Mesenteric fat pad (tissue), 1 donor: Measurements from ENCODE around the gene CRYL1. TPM values are rescaled to one million over a fixed set of nuclear protein-coding genes. Genes with fewer than 3 reads are reported as not detected.

Experiments
- DNase-seq: peaks from one replicate; pipeline ENCODE4 v3.0.0-alpha.2; 2020; ENCODE audit warnings: low spot score
- total RNA-seq: library from RNA; stranded (reverse); fragmentation: NEBNext Ultra II Directional; extraction: Animal tissue kit (Norgen Biotek cat#: 25700); gene quantifications from one replicate; pipeline ENCODE4 v1.2.1, GENCODE V29; 2021
- donor health status: DM: yes; HTN: yes; CAD: no.

CRYL1 gene
- total RNA-seq, 1 donor from 2014 or later, result 31.0 TPM

DNA sequence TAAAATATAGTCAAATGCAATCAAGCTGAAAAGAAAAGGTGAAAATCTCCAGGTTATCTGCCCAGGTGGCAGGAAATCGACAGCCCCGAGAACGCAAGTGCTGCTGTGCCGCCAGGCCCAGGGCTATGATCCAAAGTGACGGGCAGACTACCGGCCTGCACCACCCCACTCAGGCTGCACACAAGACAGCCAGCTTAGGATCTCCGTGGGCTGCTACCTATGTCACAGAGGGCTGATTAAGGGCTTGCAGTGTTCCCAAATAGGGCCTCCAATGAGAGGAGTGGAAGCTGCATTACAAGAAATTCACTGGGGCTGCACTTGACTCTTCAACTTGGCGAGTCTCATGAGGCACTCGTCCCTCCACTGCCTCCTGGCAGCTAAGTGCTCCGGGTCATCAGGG is 121.8 kb downstream of the CRYL1 start:
- DNase-seq, result peak; percentile 47

DNA sequence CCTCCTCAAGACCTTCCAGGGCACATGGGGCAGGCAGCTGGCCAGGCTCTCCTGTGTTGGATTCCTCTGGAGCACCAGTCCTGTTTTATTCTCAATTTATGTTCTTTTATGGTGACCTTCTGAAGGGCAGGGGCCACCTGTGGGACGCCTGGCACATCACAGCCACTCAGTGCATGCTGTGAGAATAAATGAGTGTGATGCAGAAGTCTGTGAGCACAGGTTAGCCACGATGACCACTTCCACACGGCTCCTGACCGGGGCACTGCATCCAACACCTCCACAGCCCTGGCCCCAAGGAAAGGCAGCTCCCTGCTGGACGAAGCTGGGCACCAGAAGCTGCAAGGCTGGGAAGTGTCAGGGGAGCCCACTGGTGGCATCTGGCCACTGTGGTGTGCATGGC is 122.8 kb downstream of the CRYL1 start:
- DNase-seq, result peak; percentile 87

DNA sequence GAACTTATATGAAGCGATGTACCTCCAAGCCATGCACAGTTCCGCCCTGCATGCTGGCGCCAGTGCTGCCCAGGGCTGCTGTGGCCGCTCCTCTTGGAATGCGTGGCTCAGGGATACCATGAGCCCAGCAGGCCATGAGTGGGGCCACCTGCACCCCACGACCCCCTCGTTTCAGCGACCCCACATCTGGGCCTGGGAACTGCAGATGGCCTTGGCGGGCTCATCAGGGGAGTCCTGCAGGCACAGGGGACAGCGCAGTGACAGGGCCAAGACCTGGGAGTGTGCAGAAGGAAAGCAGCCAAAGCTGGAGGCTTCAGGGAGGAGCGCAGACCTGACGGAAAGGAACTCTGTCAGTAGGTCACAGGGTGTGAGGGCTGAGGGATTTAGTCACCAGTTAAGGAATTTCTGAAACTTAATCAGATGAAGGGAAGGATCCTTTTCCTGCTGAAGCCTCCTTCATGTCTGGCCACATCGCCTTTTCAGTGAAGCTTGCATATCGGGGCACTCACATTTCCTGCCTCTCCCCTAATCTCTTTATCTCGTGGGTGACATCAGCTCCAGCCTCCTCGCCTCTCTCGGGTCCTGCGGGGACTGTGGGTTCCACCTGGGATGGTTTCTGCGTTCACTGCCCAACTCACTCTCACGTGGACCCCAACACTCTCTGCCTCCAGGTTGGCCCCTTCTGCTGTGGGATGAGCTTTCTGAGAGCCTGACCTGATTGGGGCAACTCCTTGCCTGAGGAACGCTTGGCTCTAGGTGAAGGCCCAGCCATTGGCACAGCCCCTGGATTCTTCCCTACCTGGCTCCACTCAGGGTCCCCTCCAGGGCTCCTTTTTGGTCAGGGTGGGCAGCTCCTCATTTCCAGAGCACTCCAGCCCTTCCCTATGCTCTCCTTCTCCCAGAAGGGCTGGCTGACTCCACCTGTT is 123.5 kb downstream of the CRYL1 start:
- peak; percentile 65 for DNase-seq

DNA sequence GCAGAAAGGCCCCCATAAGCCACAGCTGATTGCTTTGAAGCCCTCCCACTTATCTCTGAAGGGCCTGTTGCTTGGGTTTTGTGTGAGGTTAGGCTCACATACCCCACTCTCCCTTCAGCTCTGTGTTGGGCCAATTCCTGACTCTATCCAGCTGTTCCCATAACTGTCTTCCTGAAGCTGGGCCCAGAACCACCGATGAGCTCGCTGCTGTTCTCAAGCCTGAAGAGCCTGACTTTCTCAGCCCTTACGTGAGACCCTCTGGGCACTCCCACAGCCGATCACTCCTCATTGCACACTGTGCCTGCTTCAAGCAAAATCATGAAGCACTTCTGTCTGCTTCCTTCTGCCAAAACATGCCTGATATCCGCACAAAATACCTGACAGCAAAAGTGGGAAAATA is 124.1 kb downstream of the CRYL1 start:
- DNase-seq, result no peak

DNA sequence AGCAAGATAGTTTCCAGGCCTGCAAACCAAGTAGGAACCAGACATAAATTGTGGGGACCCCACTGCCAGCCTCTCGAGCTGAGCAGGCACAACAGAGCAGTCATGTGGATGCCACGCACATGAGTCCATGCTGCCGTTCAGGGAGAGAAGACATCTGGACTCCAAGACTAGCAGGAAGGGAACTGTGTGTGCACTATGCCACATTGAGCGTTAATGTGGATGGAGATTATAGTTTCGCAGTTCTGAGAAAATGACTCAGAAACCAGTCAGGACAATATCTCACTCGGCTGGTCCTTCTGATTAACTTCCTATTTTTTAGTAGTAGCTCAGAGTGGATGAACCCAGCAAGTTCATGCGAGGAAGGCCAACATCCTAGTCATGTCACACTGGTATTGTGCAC is 124.9 kb downstream of the CRYL1 start:
- DNase-seq, result peak; percentile 49

DNA sequence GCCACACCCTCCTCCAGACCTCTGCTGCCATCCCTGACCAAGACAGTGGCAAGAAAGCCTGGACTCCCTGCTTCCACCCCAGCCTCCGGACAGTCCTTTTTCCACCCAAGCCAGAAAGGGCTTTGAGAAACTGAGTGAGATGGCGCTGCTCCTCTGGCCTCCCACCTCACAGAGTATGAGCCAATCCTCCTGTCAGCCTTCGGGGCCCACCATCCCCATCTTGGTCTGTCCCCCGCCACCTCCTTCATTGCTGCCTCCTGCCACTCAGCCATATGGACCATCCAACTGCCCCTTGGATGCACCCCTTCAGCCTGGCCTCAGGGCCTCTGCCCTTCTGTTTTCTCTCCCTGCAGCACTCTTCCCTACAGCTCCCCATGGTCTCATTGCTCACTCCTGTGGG is 125.7 kb downstream of the CRYL1 start:
- peak; percentile 71 for DNase-seq

DNA sequence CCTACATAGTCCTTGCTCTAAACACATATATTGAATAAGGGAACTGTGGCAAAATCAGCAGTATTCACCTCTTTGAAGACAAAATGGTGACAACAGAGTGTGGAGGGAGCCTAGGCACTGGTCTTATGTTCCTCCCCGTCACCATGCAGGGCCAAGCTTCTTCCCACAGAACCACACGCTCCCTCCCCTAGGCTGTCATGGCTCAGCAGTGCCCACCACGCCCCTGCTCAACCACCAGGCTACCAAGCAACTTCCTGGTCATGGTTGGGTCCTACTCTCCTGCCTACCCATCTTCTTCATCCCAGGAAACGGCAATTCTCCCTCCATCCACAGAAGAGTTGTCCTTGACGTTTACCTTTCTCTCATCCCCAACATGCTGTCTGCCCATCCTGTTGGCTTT is 126.1 kb downstream of the CRYL1 start:
- peak; percentile 35 for DNase-seq

DNA sequence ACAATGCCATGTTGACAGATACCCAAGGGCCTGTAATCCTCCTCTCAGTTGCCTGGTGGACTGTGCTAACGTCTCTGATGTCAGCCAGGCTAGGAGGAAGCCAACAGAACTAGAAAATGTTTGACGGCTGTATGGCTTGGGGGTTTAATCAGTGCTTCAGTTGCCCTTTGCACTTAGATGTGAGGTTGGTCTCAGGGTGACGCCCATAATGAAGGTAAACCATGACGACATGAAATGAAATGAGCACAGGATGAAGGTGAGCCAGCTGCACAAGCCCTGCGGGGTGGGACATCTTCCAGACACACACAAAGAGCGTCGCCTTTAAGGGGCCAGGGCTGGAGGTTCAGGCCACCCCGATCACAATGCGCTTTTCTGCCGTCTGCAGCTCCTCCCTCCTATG is 127.2 kb downstream of the CRYL1 start:
- peak; percentile 41 for DNase-seq

DNA sequence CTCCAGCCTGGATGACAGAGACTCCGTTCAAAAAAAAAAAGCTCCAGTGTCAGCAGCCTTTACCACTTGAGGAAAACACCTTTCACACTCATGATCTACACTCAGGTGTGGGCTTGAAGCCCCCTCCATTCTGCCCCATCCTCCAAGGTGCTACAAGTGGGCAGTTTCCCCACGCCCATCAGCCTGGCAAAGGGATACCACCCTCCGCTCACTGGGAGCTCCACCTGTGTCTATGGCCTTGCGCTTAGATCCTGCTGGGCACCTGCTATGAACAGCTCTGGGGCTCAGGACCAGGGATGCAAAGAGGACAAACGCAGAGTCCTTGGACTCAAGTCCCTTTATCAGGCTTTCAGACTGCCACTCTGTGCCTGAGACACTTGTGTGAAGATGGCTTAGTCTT is 127.8 kb downstream of the CRYL1 start:
- peak; percentile 30 for DNase-seq

DNA sequence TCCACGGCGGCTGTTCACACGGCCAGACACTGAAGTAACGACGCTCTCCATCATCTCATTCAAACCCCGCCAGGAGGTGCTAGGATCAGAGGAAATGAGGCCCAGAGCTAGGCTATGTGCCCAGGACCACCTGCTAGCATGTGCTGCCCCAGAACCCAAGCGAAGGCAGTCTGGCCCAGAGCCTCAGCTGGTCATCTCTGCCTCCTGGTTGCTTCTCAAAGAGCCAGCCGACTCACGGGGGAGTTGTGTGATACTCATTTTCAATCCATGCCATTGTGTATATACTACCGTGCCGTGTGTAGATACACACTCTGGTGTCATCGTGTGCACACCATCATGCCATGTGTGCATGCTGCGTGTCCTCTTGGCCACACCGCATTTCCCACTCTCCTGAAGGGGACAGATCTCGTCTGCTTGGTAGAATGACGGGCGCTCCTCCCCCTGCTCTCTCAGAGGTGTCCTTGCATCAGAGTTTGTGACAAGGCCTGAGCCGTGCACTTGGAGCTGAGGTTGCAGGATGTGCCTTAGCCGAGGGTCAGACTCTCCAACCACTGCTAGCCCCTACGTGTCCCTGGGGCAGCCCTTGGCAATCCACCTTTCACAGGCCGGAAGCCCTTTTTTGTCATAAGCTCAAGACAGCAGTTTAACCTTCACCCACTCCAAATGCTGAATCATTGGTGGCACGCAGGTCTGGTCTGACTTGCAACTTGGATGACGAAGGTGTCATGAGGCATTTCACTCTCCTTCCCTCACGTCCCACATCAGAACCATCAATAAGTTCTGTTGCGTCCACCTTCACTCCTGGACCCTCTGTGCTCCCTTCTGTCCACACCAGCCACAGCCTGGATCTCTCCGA is 130.4 kb downstream of the CRYL1 start:
- DNase-seq, result no peak

DNA sequence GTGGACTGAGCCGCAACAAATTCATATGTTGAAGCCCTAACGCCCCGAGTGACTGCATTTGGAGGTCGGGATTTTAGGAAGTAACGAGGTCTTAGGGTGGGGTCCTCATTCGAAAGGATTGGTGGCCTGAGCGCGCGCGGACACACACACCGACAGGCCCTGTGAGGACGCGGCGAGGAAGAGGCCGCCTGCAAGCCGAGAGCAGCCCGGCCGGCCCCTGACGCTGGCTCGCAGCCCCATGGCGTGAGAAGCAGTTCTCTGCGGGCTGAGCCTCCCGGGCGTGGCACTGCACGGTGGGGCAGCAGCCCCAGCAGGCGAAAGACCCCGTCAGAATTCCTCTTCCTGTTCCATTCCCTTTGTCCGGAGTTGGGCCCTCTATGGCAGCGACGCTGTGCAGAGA is 131.2 kb downstream of the CRYL1 start:
- DNase-seq, result no peak

DNA sequence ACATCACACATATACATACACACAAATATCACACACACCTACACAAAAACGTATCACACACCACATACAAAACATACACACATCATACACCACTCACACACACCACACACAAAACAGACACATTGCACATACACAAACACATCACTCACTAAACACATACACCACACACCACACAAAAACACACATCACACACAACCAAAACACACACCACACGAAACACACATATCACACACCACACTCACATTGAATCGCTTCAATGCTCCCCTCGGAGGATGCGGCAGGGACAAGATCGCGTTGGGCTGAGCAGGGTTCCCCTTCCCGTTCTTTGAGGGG is 131.5 kb downstream of the CRYL1 start:
- no peak for DNase-seq

DNA sequence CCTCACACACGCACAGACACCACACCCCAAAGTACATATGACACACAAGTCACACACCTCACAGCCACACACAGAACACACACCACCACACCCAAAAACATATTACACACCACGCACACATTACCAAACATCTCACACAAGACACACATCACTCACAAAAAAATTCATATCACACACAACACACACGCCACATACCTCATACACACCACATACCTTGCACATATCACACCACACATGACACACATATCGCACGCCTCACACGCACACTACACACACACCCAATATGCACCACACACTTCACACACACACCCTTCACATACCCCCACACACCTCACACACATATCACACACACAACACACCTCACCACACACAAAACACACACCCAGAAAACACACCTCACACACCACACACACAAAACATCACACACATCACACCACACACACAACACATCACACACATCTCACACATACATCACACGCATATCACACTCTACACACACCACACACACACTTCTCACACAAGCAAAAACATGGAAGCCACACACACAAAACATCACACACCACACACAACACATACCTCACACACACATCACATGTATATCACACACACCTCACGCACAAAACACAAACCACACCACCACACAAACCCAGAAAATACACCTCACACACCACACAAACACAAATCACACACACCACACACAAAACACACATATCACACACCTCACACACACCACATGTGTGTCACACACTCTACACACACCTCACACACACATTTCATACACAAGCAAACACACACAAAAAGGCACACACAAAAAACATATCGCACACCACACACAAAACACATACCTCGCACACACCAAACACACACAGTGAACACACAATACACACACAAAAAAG is 132.1 kb downstream of the CRYL1 start:
- DNase-seq, result no peak

DNA sequence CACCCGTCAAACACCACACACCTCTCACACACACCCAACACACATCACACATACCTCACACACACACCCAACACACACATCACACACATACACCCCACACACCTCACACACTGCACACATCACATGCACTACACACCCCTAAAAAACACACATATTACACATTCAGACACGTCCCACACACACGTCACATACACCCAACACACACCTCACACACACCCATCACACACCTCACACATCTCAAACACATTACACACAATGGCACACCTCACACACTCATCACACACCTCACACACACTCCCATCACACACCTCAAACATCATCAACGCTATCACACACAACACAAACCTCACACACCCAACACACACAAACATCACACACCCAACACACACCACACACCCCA is 133.1 kb downstream of the CRYL1 start:
- no peak for DNase-seq

DNA sequence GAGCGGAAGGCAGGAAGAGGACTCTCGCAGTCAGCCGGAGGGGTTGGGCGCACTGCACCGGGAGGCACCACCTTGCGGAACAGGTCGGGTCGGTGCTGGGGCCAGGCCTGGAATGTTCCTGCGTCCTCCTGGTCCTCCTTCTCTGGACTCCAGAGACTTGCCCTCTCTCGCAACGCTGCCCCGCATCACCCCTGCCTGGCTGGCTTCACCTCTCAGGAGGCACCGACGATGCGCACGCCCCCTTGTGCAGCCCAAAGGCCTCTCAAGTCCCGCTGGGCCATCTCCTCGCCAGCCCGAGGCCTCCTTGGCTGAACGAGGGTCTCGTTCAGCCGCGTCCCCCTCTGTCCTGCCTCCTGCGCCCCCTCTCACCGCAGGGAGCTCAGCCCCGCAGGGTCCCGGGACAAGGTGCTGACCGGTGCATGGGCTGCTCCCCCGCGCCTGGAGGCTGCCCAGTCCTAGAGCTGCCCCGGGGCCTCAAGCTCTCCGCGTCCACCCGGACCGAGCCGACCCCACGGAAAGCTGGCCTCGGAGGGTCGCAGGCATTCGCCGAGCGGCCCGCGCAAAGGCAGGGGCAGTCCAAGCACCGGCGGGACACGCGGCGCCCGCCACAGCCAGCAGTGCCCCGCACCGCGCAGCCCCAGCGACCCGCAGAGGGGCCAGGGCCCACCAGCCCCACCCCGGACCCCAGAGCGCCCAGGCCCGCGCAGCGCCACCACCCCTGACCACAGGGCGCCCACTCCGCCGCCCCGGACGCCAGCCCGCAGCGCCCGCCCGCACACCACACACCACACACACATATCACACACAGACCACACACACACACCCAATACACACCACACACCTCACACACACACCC is 133.8 kb downstream of the CRYL1 start:
- DNase-seq, result no peak

DNA sequence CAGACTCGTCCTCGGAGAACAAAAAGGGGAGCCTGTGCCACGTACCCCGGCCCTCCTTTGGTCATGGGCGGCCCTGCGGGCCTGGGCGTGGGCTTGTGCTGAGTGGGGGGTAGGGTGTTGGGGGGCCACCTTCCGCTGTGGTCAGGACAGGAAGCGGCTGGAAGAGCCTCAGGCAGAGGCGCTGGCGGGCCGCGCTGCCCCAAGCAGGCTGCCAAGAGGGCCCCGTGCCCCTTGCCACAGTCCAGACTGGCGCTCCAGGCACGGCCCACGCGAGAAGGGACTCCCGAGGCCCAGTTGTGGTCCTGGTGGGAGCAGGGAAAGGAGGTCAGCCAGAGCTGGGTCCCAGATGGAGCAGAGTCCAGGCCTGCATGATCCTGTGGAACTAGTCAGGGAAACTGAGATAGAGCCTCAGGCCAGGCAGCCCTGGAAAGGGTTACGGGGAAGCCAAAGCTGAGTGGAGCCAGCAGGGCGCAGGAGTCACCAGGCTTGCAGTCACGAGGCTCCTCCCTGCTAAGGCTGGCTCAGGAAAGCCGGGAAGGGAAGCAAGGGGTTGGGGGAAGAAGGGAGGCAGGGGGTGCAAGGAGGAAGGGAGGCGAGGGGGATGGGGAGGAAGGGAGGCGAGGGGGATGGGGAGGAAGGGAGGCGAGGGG is 135.0 kb downstream of the CRYL1 start:
- DNase-seq, result no peak

DNA sequence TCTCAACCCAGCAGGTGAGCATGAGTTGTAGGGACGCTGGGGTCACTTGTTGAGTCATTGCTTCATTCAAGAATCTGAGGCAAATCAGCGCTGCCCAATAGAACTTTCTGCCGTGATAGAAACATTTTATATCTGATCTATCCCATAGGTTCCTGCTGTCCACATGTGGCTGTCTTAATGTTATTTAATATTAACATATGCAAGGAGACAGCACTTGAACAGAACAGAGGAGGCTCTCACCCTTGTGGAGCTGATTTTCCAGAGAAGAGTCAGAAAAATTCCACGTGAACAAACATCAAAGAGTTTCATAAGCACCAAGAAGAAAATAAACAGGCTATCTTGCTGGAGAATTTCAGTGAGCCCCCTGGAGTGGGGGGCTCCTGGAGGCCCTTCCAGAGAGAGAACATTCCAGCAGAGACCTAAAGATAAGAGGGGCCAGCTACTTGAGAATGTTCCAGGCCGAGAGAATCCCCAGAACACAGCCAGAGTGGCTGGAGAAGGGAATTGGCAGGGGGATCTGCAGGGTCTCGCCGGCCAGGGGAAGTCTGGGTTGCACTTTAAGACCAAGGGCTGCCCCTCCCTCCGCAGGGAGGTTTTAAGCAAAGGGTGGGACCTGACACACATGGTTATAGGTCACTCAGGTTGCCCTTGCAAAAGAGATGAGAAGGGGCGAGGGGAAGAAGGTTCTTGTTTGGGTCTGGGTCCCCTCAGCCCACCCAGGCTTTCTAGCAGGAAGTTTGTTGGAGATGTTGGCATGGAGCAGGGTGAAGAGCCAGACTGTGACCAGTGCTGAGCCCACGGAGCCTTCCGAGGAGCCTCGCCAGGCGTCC is 135.7 kb downstream of the CRYL1 start:
- DNase-seq, result no peak

DNA sequence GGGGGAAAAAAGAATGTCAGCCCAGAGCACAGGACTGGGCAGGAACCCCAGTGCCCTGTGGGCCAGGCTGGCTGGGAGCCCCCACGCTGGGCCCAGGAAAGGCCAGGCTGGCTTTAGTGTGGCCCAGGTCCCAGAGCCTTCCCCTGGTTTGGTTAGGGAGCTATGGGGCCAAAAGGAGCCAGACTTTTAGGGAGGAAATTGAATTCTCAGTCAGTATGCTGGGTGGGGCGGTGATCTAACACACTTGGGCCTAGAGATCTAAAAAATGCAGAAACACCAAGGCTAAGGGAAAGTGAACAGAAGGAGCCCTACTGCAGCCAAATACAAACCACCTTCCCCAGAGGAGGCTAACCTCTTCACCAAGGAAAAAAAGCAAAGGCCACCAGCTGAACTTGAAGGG is 137.5 kb downstream of the CRYL1 start:
- no peak for DNase-seq

DNA sequence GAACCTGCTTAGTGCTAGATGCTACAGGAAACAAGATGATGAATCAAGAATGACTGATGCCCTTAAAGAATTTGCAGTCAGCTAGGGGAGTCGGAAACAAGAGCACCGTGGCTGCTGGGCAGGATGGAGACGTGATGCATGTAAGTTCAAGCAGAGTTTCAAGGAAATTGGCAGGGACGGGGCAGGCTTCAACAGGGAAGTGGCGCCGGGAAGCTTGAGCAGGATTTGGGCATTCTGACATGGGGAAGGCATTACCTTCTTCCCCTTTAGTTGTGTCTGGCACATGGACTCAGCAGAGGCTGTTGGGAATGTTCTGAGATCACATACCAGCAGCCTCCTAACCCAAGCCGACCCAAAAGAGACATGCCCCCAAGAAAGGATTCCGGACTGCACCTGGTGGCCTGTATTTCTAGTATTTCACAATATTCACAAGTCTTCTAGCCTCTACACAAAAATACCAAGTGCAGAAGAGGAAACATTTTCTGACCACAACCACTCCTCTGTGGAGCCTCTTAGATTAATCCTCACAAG is 138.2 kb downstream of the CRYL1 start:
- no peak for DNase-seq
